SU-DHL-6 (cell line): ENCODE results near the gene RNF32.

Source experiments
- EZH2phosphoT487 ChIP-seq: fragments of 200-600 bp; sonication (generic), shearing (Covaris generic); conservative IDR thresholded peaks from 2 replicates; pipeline ENCODE4 v1.6.1; 2018; ENCODE audit warnings: mild to moderate bottlenecking, antibody characterized with exemption, low read length, moderate library complexity, mixed read lengths
- TF ChIP-seq, protein P1 (sequence below): fragments of 200-600 bp; sonication (generic); IDR thresholded peaks from one replicate; pipeline ENCODE4 v1.5.1; 2017; ENCODE audit warnings: antibody characterized with exemption, mild to moderate bottlenecking, low read length, moderate library complexity; ENCODE audit not compliant: insufficient read depth, poor library complexity, severe bottlenecking

DNA sequence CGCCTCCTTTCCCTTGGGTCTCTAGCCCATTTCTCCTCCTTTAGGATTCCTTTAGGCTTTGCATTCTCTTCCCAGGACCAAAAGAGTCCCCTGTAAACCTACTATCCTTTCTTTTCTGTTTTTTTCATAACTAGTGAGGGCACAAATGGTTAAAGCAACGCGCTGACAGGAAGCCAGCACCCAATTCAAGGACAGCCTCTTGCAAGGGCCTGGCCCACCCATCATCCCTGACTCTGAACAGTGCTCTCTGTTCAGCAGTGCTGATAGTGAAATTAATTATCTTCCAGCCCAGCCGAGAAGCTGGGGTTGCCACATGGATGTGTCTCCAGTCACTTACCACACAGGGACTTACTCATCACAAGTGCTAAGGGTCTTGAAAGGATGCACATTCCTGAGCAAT lies 38.3 kb upstream of the RNF32 start:
- no peak for TF ChIP-seq EZH2phosphoT487
- TF ChIP-seq, protein P1, sequence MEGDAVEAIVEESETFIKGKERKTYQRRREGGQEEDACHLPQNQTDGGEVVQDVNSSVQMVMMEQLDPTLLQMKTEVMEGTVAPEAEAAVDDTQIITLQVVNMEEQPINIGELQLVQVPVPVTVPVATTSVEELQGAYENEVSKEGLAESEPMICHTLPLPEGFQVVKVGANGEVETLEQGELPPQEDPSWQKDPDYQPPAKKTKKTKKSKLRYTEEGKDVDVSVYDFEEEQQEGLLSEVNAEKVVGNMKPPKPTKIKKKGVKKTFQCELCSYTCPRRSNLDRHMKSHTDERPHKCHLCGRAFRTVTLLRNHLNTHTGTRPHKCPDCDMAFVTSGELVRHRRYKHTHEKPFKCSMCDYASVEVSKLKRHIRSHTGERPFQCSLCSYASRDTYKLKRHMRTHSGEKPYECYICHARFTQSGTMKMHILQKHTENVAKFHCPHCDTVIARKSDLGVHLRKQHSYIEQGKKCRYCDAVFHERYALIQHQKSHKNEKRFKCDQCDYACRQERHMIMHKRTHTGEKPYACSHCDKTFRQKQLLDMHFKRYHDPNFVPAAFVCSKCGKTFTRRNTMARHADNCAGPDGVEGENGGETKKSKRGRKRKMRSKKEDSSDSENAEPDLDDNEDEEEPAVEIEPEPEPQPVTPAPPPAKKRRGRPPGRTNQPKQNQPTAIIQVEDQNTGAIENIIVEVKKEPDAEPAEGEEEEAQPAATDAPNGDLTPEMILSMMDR = no peak
